HEK293 (cell line): Measurements from ENCODE around the gene NDUFV1.

Experiments
- CTCF ChIA-PET: fragments of 350-600 bp; formaldehyde crosslinking; extraction: SDS; loops from one replicate; lab custom pipeline; 2021; ENCODE audit warnings: antibody characterized with exemption; lab: Yijun Ruan, JAX
- POLR2A ChIA-PET: fragments of 300-600 bp; formaldehyde crosslinking; extraction: SDS; loops from one replicate; lab custom pipeline; 2020; ENCODE audit warnings: antibody characterized with exemption, inconsistent platforms; lab: Yijun Ruan, JAX
- H3K27ac ChIP-seq: fragments of 200-500 bp; sonication (Bioruptor generic); 2 replicates; pipeline ENCODE4 v1.5.1; 2014; ENCODE audit warnings: low read depth, low read length, control low read depth, inconsistent platforms; ENCODE audit errors: extremely low read depth
- H3K36me3 ChIP-seq, 2 experiments: fragments of 200-500 bp in 1 of 2; sonication (Bioruptor generic) in 1 of 2; 1 replicate in 1 of 2; 2 replicates in 1 of 2; pipeline ENCODE4 v1.5.1; 2014 to 2017; ENCODE audit warnings: inconsistent platforms in 2 of 2, low read length in 2 of 2; ENCODE audit not compliant: control insufficient read depth in 2 of 2, insufficient read depth in 1 of 2
- H3K4me1 ChIP-seq: fragments of 200-500 bp; sonication (Bioruptor generic); 2 replicates; pipeline ENCODE4 v1.5.1; 2014; ENCODE audit warnings: mild to moderate bottlenecking, low read length, inconsistent platforms; ENCODE audit not compliant: control insufficient read depth, insufficient read depth
- H3K4me3 ChIP-seq: 2 replicates; pipeline ENCODE4 v1.5.1; 2011; ENCODE audit warnings: low read depth, mild to moderate bottlenecking, control low read depth, low read length, moderate library complexity
- H3K9me3 ChIP-seq: fragments of 200-500 bp; sonication (Bioruptor generic); 2 replicates; pipeline ENCODE4 v1.5.1; 2014; ENCODE audit warnings: low read depth, low read length, inconsistent platforms; ENCODE audit not compliant: control insufficient read depth, insufficient read depth
- ATF2 ChIP-seq: fragments of 450-650 bp; formaldehyde crosslinking; IDR thresholded peaks from 2 replicates; pipeline ENCODE4 v1.5.1; 2016; ENCODE audit warnings: missing biosample characterization, missing genetic modification characterization, low read depth
- EGR2 ChIP-seq: fragments of 450-650 bp; formaldehyde crosslinking; IDR thresholded peaks from 2 replicates; pipeline ENCODE4 v1.5.1; 2016; ENCODE audit warnings: low read depth, missing biosample characterization, missing genetic modification characterization
- HOXD13 ChIP-seq: sonication (generic); formaldehyde crosslinking; IDR thresholded peaks from 2 replicates; pipeline ENCODE4 v1.8.0; 2022; ENCODE audit warnings: missing genetic modification reagents, borderline replicate concordance
- SCRT2 ChIP-seq: fragments of 450-650 bp; formaldehyde crosslinking; IDR thresholded peaks from 2 replicates; pipeline ENCODE4 v1.5.1; 2016; ENCODE audit warnings: missing biosample characterization, missing genetic modification characterization
- ZBTB44 ChIP-seq: fragments of 450-650 bp; IDR thresholded peaks from 2 replicates; pipeline ENCODE4 v1.5.1; 2018; ENCODE audit warnings: missing biosample characterization, mild to moderate bottlenecking, missing genetic modification characterization
- ZNF140 ChIP-seq: fragments of 450-650 bp; formaldehyde crosslinking; IDR thresholded peaks from 2 replicates; pipeline ENCODE4 v1.5.1; 2016; ENCODE audit warnings: missing biosample characterization, missing genetic modification characterization
- ZNF175 ChIP-seq: fragments of 450-650 bp; formaldehyde crosslinking; IDR thresholded peaks from 2 replicates; pipeline ENCODE4 v1.5.1; 2016; ENCODE audit warnings: missing biosample characterization, missing genetic modification characterization
- ZNF223 ChIP-seq: fragments of 450-650 bp; formaldehyde crosslinking; IDR thresholded peaks from 2 replicates; pipeline ENCODE4 v1.5.1; 2016; ENCODE audit warnings: missing biosample characterization, missing genetic modification characterization
- ZNF23 ChIP-seq: fragments of 450-650 bp; formaldehyde crosslinking; IDR thresholded peaks from 2 replicates; pipeline ENCODE4 v1.5.1; 2016; ENCODE audit warnings: missing biosample characterization, missing genetic modification characterization, borderline replicate concordance
- ZNF292 ChIP-seq: fragments of 450-650 bp; formaldehyde crosslinking; IDR thresholded peaks from 2 replicates; pipeline ENCODE4 v1.5.1; 2016; ENCODE audit warnings: low read depth, missing biosample characterization, missing genetic modification characterization, borderline replicate concordance
- ZNF391 ChIP-seq: fragments of 450-650 bp; formaldehyde crosslinking; IDR thresholded peaks from 2 replicates; pipeline ENCODE4 v1.5.1; 2016; ENCODE audit warnings: low read depth, missing biosample characterization, missing genetic modification characterization, borderline replicate concordance
- ZNF394 ChIP-seq: fragments of 450-650 bp; formaldehyde crosslinking; IDR thresholded peaks from 2 replicates; pipeline ENCODE4 v1.5.1; 2016; ENCODE audit warnings: missing biosample characterization, missing genetic modification characterization, mild to moderate bottlenecking, moderate library complexity, borderline replicate concordance
- ZNF404 ChIP-seq: fragments of 450-650 bp; formaldehyde crosslinking; IDR thresholded peaks from 2 replicates; pipeline ENCODE4 v1.5.1; 2017; ENCODE audit warnings: missing biosample characterization, missing genetic modification characterization
- ZNF426 ChIP-seq: fragments of 450-650 bp; formaldehyde crosslinking; IDR thresholded peaks from 2 replicates; pipeline ENCODE4 v1.5.1; 2017; ENCODE audit warnings: missing biosample characterization, missing genetic modification characterization, mild to moderate bottlenecking, inconsistent platforms, moderate library complexity
- ZNF433 ChIP-seq: fragments of 450-650 bp; formaldehyde crosslinking; IDR thresholded peaks from 2 replicates; pipeline ENCODE4 v1.5.1; 2016; ENCODE audit warnings: missing biosample characterization, missing genetic modification characterization, low read depth
- ZNF501 ChIP-seq: fragments of 450-650 bp; formaldehyde crosslinking; IDR thresholded peaks from 2 replicates; pipeline ENCODE4 v1.5.1; 2016; ENCODE audit warnings: missing biosample characterization, missing genetic modification characterization
- ZNF521 ChIP-seq: fragments of 450-650 bp; formaldehyde crosslinking; IDR thresholded peaks from 2 replicates; pipeline ENCODE4 v1.5.1; 2017; ENCODE audit warnings: missing biosample characterization, mild to moderate bottlenecking, missing genetic modification characterization
- ZNF548 ChIP-seq: fragments of 450-650 bp; formaldehyde crosslinking; IDR thresholded peaks from 2 replicates; pipeline ENCODE4 v1.5.1; 2016; ENCODE audit warnings: missing biosample characterization, missing genetic modification characterization
- ZNF555 ChIP-seq: fragments of 450-650 bp; formaldehyde crosslinking; conservative IDR thresholded peaks from 2 replicates; pipeline ENCODE4 v1.5.1; 2017; ENCODE audit warnings: missing biosample characterization, mild to moderate bottlenecking, missing genetic modification characterization, inconsistent platforms
- ZNF623 ChIP-seq: fragments of 450-650 bp; formaldehyde crosslinking; IDR thresholded peaks from 2 replicates; pipeline ENCODE4 v1.5.1; 2016; ENCODE audit warnings: missing biosample characterization, missing genetic modification characterization
- ZNF654 ChIP-seq: fragments of 450-650 bp; formaldehyde crosslinking; IDR thresholded peaks from 2 replicates; pipeline ENCODE4 v1.5.1; 2016; ENCODE audit warnings: low read depth, missing biosample characterization, missing genetic modification characterization
- ZNF658 ChIP-seq: fragments of 450-650 bp; formaldehyde crosslinking; IDR thresholded peaks from 2 replicates; pipeline ENCODE4; 2016; ENCODE audit warnings: missing biosample characterization, missing genetic modification characterization
- ZNF664 ChIP-seq: fragments of 450-650 bp; formaldehyde crosslinking; IDR thresholded peaks from 2 replicates; pipeline ENCODE4 v1.5.1; 2016; ENCODE audit warnings: missing biosample characterization, missing genetic modification characterization
- ZNF677 ChIP-seq: fragments of 450-650 bp; IDR thresholded peaks from 2 replicates; pipeline ENCODE4 v1.5.0; 2018; ENCODE audit warnings: missing biosample characterization, mild to moderate bottlenecking, missing genetic modification characterization, moderate library complexity
- ZSCAN23 ChIP-seq: fragments of 450-650 bp; formaldehyde crosslinking; IDR thresholded peaks from 2 replicates; pipeline ENCODE4 v1.5.1; 2016; ENCODE audit warnings: missing biosample characterization, missing genetic modification characterization
- TF ChIP-seq, protein P1 (sequence below): fragments of 450-650 bp; formaldehyde crosslinking; IDR thresholded peaks from 2 replicates; pipeline ENCODE4 v1.5.1; 2016; ENCODE audit warnings: missing biosample characterization, missing genetic modification characterization
- TF ChIP-seq, protein P2 (sequence below): fragments of 450-650 bp; formaldehyde crosslinking; IDR thresholded peaks from 2 replicates; pipeline ENCODE4 v1.5.1; 2016; ENCODE audit warnings: missing biosample characterization, missing genetic modification characterization

The NDUFV1 gene

GRCh38 chr11:67649634-67650510 lies 43.1 kb downstream of the NDUFV1 start (continued):
- TF ChIP-seq ZNF677 (tag by site-specific recombination): no peak
- TF ChIP-seq ATF2 (tag by site-specific recombination): 0 out of 2 replicates have a peak, but pooled peaks have one; percentile 31
- 0 out of 2 replicates have a peak, but pooled peaks have one; percentile 23 for TF ChIP-seq SCRT2 (tag by site-specific recombination)
- TF ChIP-seq ZNF521 (tag by site-specific recombination): no peak
- no peak for TF ChIP-seq ZSCAN23 (tag by site-specific recombination)
- TF ChIP-seq, protein P1, sequence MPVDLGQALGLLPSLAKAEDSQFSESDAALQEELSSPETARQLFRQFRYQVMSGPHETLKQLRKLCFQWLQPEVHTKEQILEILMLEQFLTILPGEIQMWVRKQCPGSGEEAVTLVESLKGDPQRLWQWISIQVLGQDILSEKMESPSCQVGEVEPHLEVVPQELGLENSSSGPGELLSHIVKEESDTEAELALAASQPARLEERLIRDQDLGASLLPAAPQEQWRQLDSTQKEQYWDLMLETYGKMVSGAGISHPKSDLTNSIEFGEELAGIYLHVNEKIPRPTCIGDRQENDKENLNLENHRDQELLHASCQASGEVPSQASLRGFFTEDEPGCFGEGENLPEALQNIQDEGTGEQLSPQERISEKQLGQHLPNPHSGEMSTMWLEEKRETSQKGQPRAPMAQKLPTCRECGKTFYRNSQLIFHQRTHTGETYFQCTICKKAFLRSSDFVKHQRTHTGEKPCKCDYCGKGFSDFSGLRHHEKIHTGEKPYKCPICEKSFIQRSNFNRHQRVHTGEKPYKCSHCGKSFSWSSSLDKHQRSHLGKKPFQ: 0 out of 2 replicates have a peak, but pooled peaks have one; percentile 10
- no peak for TF ChIP-seq ZNF223 (tag by site-specific recombination)
- TF ChIP-seq ZNF391 (tag by site-specific recombination): no peak
- no peak for TF ChIP-seq ZBTB44 (tag by site-specific recombination)
- TF ChIP-seq ZNF23: no peak
- TF ChIP-seq ZNF654: no peak
- no peak for TF ChIP-seq ZNF175 (tag by site-specific recombination)

DNA sequence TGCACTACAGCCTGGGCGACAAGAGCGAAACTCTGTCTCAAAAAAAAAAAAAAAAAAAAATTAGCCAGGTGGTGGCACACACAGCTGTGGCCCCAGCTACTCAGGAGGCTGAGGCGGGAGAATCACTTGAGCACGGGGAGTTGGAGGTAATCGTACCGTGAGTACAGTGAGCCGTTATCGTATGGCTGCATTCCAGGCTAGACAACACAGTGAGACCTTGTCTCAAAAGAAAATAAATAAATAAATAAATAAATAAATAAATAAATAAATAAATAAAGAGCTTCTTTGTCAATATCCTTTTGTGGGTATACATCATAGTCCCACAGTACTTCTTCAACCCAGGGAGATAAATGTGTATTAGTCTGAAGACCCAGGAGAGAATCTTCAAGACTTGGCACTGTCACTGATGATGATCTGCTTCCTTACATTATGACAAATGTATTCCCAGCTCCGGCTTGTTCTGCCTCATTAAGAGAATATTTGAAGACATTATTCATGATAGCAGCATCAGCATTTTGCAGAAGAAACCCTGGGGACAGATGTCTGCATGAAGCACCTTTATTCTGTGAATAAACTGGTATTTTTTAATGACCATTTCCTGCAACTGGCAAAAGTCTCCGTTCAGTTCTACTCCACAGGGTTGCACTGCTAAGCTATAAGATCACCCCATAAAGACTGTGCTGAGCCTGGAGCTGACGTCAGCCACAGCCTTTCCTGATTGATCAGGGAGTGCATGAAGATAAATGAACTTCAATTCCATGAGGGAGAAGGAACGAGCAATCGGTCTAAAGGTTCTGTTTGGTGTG lies 45.4 kb downstream of the NDUFV1 start:
- CTCF ChIA-PET: interaction anchor here (0.6 to 3.1 kb wide), 8 partner anchors 7 to 149 kb away, joined by 3 to 14 read pairs (median 4); partner anchors contain the start of genes NUDT8 and TBX10
- H3K4me1 ChIP-seq: no peaks in the 10 kb centered on the region
- no peak overlapping the region for H3K27ac ChIP-seq
- no peaks in the 10 kb centered on the region for H3K36me3 ChIP-seq
- H3K4me3 ChIP-seq: no peak overlapping the region
- H3K9me3 ChIP-seq: no peaks in the 10 kb centered on the region
- POLR2A ChIA-PET: interaction anchor here (0.7 kb wide), 2 partner anchors 11 to 33 kb away, joined by 3 to 4 read pairs; no protein-coding TSS in a partner anchor
- TF ChIP-seq ZNF664 (0 out of 2 replicates have a peak, but pooled peaks have one; percentile 20), ZNF426 (peak; percentile 63), ZNF654 (peak; percentile 28), ZNF555 (tag by site-specific recombination) (peak; percentile 52), ZNF623 (tag by site-specific recombination) (peak; percentile 62), HOXD13 (CRISPR knock-in tag) (no peak), EGR2 (no peak), ZNF404 (no peak), ZNF501 (tag by site-specific recombination) (no peak), ZNF658 (tag by site-specific recombination) (no peak), ZNF394 (tag by site-specific recombination) (peak; percentile 88; the same call in 1 of the 2 replicates), ZNF140 (tag by site-specific recombination) (peak; percentile 58; the same call in 1 of the 2 replicates), ZNF548 (tag by site-specific recombination) (no peak), ZNF292 (no peak), ZNF433 (peak; percentile 42; the same call in 1 of the 2 replicates)
- TF ChIP-seq, protein P2, sequence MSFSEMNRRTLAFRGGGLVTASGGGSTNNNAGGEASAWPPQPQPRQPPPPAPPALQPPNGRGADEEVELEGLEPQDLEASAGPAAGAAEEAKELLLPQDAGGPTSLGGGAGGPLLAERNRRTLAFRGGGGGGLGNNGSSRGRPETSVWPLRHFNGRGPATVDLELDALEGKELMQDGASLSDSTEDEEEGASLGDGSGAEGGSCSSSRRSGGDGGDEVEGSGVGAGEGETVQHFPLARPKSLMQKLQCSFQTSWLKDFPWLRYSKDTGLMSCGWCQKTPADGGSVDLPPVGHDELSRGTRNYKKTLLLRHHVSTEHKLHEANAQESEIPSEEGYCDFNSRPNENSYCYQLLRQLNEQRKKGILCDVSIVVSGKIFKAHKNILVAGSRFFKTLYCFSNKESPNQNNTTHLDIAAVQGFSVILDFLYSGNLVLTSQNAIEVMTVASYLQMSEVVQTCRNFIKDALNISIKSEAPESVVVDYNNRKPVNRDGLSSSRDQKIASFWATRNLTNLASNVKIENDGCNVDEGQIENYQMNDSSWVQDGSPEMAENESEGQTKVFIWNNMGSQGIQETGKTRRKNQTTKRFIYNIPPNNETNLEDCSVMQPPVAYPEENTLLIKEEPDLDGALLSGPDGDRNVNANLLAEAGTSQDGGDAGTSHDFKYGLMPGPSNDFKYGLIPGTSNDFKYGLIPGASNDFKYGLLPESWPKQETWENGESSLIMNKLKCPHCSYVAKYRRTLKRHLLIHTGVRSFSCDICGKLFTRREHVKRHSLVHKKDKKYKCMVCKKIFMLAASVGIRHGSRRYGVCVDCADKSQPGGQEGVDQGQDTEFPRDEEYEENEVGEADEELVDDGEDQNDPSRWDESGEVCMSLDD: no peak
